Activated CD4-positive, alpha-beta T cell treated with anti-CD3 and anti-CD28 coated beads, Interleukin-2, amount 10 ng/mL, durations not matched to agents 7 days and 5 days (primary cell): ENCODE measurements around the gene SLC44A1. TPM values are rescaled to one million over a fixed set of nuclear protein-coding genes. Genes with fewer than 3 reads are reported as not detected.

Source experiments
- CTCF ChIA-PET: fragments of 350-600 bp; sonication (Branson Sonifier 250); formaldehyde crosslinking; loops from one replicate; lab custom pipeline; 2021; ENCODE audit warnings: antibody characterized with exemption; lab: Charles Lee
- POLR2A ChIA-PET: fragments of 350-600 bp; sonication (Branson Sonifier 250); formaldehyde crosslinking; loops from one replicate; lab custom pipeline; 2021; ENCODE audit warnings: antibody characterized with exemption; lab: Charles Lee
- DNase-seq: peaks from one replicate; pipeline ENCODE4 v3.0.0-alpha.2; 2020
- H3K27ac Mint-ChIP-seq: one replicate; pipeline ENCODE4 v1.8.0; 2021; ENCODE audit warnings: mild to moderate bottlenecking, moderate library complexity, mixed read lengths
- H3K27me3 Mint-ChIP-seq: one replicate; pipeline ENCODE4 v1.8.0; 2021; ENCODE audit warnings: mixed read lengths
- H3K36me3 Mint-ChIP-seq: one replicate; pipeline ENCODE4 v1.8.0; 2021; ENCODE audit warnings: low read depth, mixed read lengths
- H3K4me1 Mint-ChIP-seq: one replicate; pipeline ENCODE4 v1.8.0; 2021; ENCODE audit warnings: mixed read lengths
- H3K4me3 Mint-ChIP-seq: one replicate; pipeline ENCODE4 v1.8.0; 2021; ENCODE audit warnings: mild to moderate bottlenecking, moderate library complexity, mixed read lengths
- H3K9me3 Mint-ChIP-seq: one replicate; pipeline ENCODE4 v1.8.0; 2021; ENCODE audit warnings: mixed read lengths
- total RNA-seq, 2 experiments: library from RNA; stranded (reverse); gene quantifications; one replicate each; pipeline ENCODE4 v1.2.3, GENCODE V29; 2021

The SLC44A1 gene
- total RNA-seq, 2 experiments from 2014 or later: 19.6 to 21.8 TPM

DNA sequence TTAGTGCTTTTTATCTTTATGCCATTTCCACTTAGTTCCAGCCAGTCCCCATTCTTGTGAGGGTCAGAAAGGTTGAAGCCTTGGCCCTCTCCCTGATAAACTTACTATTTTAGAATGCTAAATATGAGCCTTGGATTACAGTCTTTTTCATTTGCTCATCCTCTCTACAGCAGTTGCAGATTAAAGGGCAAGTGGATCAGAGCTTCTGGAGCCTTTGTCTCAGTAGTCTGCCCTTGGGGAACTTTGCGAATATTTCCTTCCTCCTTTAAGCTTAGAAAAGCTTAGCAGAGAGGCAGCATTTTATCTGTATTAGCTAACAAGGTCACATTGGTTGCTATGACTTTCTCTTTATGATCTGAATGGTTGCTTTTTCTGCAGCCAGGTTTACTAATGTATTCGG, 214.9 kb downstream of the SLC44A1 start:
- CTCF ChIA-PET: interaction anchor here (2.0 kb wide), 1 partner anchor 8 kb away, joined by 4 read pairs; no protein-coding TSS in a partner anchor

GRCh38 chr9:105466898-105467455, 222.5 kb downstream of the SLC44A1 start:
- H3K4me1 Mint-ChIP-seq: no peaks in the 10 kb centered on the region
- POLR2A ChIA-PET: no interaction called here
- no peak overlapping the region for H3K4me3 Mint-ChIP-seq
- H3K27me3 Mint-ChIP-seq: no peaks in the 10 kb centered on the region
- H3K27ac Mint-ChIP-seq: no peak overlapping the region
- no peak for DNase-seq
- peaks cover 24% of the 10 kb centered on the region for H3K36me3 Mint-ChIP-seq
- CTCF ChIA-PET: no interaction called here
- H3K9me3 Mint-ChIP-seq: no peaks in the 10 kb centered on the region

More for the DNA sequence above, 214.9 kb downstream of the SLC44A1 start:
- no peaks in the 10 kb centered on the region for H3K27me3 Mint-ChIP-seq
- H3K4me1 Mint-ChIP-seq: no peaks in the 10 kb centered on the region
- no peak overlapping the region for H3K27ac Mint-ChIP-seq
- no peak for DNase-seq
- H3K36me3 Mint-ChIP-seq: peaks cover 22% of the 10 kb centered on the region
- no peak overlapping the region for H3K4me3 Mint-ChIP-seq
- H3K9me3 Mint-ChIP-seq: peaks cover 16% of the 10 kb centered on the region
- POLR2A ChIA-PET: no interaction called here

GRCh38 chr9:105468875-105469274, 224.4 kb downstream of the SLC44A1 start:
- ChIA-PET POLR2A (no interaction called here), CTCF (no interaction called here)
- Mint-ChIP-seq H3K9me3 (no peaks in the 10 kb centered on the region), H3K27me3 (no peaks in the 10 kb centered on the region), H3K4me3 (no peak overlapping the region), H3K27ac (no peak overlapping the region), H3K4me1 (no peaks in the 10 kb centered on the region), H3K36me3 (peaks cover 24% of the 10 kb centered on the region)
- DNase-seq: no peak

GRCh38 chr9:105473221-105473620, 228.8 kb downstream of the SLC44A1 start:
- Mint-ChIP-seq H3K4me1 (no peaks in the 10 kb centered on the region), H3K9me3 (no peaks in the 10 kb centered on the region), H3K4me3 (no peak overlapping the region), H3K36me3 (peaks cover 5% of the 10 kb centered on the region), H3K27me3 (no peaks in the 10 kb centered on the region), H3K27ac (no peak overlapping the region)
- POLR2A ChIA-PET: no interaction called here
- DNase-seq: no peak
- CTCF ChIA-PET: interaction anchor here (1.2 kb wide), 1 partner anchor 11 kb away, joined by 3 read pairs; no protein-coding TSS in a partner anchor

- Mint-ChIP-seq H3K27me3 (no peaks in the 10 kb centered on the region), H3K4me1 (no peaks in the 10 kb centered on the region), H3K27ac (no peak overlapping the region), H3K9me3 (no peaks in the 10 kb centered on the region), H3K4me3 (no peak overlapping the region), H3K36me3 (peaks cover 2% of the 10 kb centered on the region)
- POLR2A ChIA-PET: no interaction called here
- CTCF ChIA-PET: no interaction called here
- no peak for DNase-seq
Measured at GRCh38 chr9:105475302-105475701, 230.9 kb downstream of the SLC44A1 start.

- Mint-ChIP-seq H3K27me3 (no peaks in the 10 kb centered on the region), H3K4me1 (no peaks in the 10 kb centered on the region), H3K27ac (no peak overlapping the region), H3K4me3 (no peak overlapping the region), H3K9me3 (no peaks in the 10 kb centered on the region), H3K36me3 (no peaks in the 10 kb centered on the region)
- ChIA-PET POLR2A (no interaction called here), CTCF (no interaction called here)
- no peak for DNase-seq
Measured at GRCh38 chr9:105479846-105480245, 235.4 kb downstream of the SLC44A1 start.

GRCh38 chr9:105483618-105484017, 239.2 kb downstream of the SLC44A1 start:
- no peaks in the 10 kb centered on the region for H3K27me3 Mint-ChIP-seq
- CTCF ChIA-PET: no interaction called here
- no peak overlapping the region for H3K4me3 Mint-ChIP-seq
- H3K4me1 Mint-ChIP-seq: no peaks in the 10 kb centered on the region
- no peak overlapping the region for H3K27ac Mint-ChIP-seq
- H3K36me3 Mint-ChIP-seq: no peaks in the 10 kb centered on the region
- POLR2A ChIA-PET: no interaction called here
- DNase-seq: no peak
- no peaks in the 10 kb centered on the region for H3K9me3 Mint-ChIP-seq

GRCh38 chr9:105484226-105484625, 239.8 kb downstream of the SLC44A1 start:
- POLR2A ChIA-PET: no interaction called here
- H3K27ac Mint-ChIP-seq: no peak overlapping the region
- H3K9me3 Mint-ChIP-seq: no peaks in the 10 kb centered on the region
- no peaks in the 10 kb centered on the region for H3K27me3 Mint-ChIP-seq
- CTCF ChIA-PET: no interaction called here
- DNase-seq: no peak
- H3K4me1 Mint-ChIP-seq: no peaks in the 10 kb centered on the region
- no peaks in the 10 kb centered on the region for H3K36me3 Mint-ChIP-seq
- no peak overlapping the region for H3K4me3 Mint-ChIP-seq

- H3K27me3 Mint-ChIP-seq: no peaks in the 10 kb centered on the region
- DNase-seq: no peak
- H3K9me3 Mint-ChIP-seq: no peaks in the 10 kb centered on the region
- ChIA-PET CTCF (no interaction called here), POLR2A (no interaction called here)
- H3K27ac Mint-ChIP-seq: no peak overlapping the region
- no peaks in the 10 kb centered on the region for H3K4me1 Mint-ChIP-seq
- H3K36me3 Mint-ChIP-seq: no peaks in the 10 kb centered on the region
- no peak overlapping the region for H3K4me3 Mint-ChIP-seq
Measured at GRCh38 chr9:105485131-105485530, 240.7 kb downstream of the SLC44A1 start.

Other genes starting within 250 kb of the SLC44A1 start
- gene FSD1L, start 203.4 kb downstream of the SLC44A1 start, total RNA-seq: 1 to 10 TPM; 8.1 TPM